ENCODE results near the gene THAP7.

The THAP7 gene

DNA sequence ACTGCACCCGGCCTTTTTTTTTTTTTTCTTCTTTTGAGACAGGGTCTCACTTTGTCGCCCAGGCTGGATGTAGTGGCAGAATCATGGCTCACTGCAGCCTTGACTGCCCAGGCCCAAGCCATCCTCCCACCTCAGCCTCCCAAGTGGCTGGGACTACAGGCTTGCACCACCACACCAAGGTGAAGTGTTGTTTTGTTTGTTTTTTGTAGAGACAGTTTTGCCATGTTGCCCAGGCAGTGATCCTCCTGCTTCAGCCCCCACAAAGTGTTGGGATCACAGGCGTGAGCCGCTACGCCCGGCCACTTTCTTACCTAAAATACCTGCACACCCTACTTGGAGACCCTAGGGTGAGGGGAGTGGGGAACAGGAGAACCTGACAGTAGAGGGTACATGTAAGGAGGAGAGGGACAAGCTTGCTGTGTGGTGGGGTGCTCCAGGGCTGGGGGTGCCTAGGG, 39.4 kb downstream of the THAP7 start:
- no peak for DNase-seq

DNA sequence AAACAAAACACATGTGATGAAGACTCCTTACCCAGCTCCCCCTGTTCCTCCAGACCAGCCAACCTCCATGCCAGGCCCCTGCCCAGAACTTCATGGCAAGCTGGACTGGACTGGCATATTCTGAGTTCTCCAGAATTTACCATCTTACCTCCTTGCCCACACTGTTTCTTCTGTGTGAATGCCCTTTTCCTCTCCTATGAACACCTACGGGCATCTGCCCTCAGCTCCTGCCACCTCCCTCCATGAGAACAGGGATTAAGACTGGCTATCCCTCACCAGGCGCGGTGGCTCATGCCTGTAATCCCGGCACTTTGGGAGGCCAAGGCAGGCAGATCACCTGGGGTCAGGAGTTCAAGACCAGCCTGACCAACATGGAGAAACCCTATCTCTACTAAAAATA, 41.3 kb downstream of the THAP7 start:
- DNase-seq, result no peak

- no peak for DNase-seq
Observed at GRCh38 chr22:20959578-20960461, 42.1 kb downstream of the THAP7 start.

DNA sequence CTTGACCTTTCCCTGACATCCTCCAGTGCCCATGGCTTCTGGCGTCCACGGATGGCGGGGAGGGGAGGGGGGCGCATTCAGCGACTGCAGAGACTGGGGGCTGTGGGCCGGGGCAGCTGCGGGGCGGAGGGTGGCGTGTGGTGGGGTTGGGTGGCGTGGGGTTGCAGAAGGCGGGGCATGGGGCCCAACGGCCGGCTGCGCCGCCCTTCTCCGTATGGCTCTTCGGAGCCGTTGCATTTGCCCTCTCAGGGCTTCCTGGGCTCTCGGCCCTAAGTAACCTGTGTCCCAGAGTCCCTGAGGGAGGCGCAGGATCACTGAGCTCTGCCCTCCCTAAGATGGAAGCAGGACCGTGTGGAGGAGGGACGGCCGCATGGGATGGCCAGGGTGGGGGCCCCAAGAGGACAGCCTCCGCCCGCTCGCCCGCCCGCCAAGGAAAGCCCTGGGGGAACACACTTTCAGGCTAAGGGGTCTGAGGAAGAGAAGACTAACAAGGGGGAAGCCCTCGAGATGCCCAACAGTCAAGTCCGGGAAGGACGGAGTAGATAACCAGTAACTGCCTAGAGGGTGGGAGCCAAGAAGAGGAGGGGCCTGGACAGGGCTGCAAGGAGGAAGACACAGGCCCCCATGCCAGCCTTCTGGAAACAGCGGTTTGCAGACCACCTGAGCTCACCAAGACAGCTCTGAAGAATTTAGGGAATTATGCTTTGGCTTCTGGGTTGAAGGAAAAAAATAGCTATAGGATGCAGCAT, 44.1 kb downstream of the THAP7 start:
- peak; percentile 81 for DNase-seq

GRCh38 chr22:20957102-20957682, 44.7 kb downstream of the THAP7 start:
- no peak for DNase-seq

GRCh38 chr22:20956258-20957101, 45.4 kb downstream of the THAP7 start:
- DNase-seq, result peak; percentile 62

DNA sequence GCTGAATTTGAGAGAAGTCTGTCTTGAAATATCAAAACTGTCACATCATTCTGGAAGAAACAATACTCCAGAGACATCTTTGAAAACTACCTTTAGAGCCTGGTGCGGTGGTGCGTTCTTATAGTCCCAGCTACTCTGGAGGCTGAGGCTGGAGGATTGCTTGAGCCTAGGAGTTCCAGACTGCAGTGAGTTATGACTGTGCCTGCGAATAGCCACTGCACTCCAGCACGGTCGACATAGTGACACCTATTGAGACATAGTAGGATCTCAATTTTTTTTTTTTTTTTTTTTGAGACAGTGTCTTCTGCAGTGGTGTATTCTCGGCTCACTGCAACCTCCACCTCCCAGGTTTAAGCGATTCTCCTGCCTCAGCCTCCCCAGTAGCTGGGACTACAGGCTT, 46.4 kb downstream of the THAP7 start:
- peak; percentile 48 for DNase-seq

GRCh38 chr22:20953668-20954500, 48.0 kb downstream of the THAP7 start:
- no peak for DNase-seq

- no peak for DNase-seq
Observed at GRCh38 chr22:20953342-20953608, 48.6 kb downstream of the THAP7 start.

DNA sequence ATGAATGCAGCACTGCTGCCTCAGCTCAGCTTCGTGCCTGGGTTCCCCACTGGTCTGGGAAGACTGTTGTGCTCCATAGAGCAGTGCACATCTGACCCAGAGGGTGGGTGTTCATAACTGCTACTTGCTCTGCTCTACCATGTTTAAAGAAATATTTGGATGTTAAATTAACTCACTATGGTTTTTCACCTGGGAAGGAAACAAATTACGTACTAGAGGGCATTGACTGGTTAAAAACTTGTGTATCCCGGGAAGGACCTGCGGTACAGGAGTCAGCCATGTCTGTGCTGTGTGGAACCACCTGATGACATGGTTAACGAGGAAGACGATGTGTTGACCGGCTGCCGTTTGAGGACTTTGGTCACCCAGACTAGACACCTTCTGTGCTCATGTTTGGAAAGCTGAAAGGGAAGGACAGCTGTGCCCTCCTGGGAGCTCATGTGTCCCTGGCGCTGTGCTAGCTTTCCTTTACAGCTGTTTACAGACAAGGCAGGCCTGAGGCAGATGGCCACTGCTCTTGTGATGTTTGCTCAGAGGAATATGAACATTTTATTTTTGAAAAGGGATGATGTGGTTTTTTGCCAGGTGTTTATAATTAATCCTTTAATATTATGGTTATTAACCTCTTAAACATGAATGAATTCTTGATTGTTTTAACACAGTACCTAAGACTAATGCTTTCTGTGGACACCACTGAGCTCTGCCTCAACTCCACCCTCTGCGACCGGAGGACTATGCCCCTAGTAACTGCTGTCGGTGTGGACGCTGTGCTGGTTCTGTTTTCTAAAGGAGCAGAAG, 49.2 kb downstream of the THAP7 start:
- no peak for DNase-seq

- no peak for DNase-seq
Observed at GRCh38 chr22:20951932-20952380, 50.0 kb downstream of the THAP7 start.

DNA sequence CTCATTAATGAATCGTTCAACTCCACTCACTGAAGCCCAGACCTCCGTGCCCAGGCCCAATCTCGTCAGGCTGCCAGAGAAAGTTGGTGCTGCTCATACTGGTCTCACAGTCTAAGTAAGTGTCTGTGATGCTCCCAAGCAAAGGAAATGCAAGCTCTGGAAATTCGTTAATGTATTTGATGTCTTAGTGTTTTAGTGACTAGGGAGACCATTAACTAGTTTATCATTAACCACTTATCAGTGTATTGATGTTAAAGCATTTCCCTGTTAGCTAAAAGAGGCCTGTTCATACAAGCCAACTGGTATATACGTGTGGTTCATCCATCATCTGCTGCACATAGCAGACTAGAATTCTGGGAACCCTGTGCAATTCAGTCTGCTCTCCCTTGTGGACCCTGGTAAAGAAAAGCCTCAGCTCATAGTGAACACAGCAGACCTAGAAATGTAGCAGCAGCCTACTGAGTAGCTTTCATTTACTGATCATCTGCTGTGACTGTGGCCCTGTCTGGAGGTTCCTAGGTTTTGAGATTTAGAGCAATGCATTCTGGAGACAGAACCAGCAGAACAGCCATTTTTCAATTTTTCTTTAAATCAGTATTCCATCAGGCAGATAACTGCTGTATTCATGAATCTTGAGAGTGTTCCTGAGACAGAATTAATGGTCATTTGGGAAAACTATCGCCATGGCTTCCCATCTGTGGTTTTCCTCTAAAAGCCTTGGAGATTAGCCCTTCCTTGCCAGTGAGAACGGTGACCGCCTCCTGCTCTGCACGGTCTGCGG, 50.6 kb downstream of the THAP7 start:
- no peak for DNase-seq

GRCh38 chr22:20949698-20950183, 52.2 kb downstream of the THAP7 start:
- no peak for DNase-seq
